Measurements from ENCODE around the gene AKAP3. TPM values are rescaled to one million over a fixed set of nuclear protein-coding genes. Genes with fewer than 3 reads are reported as not detected.

The AKAP3 gene
- total RNA-seq, 4 donors from 2014 or later = 0.47 to 4.8 (median 2.1) TPM

DNA sequence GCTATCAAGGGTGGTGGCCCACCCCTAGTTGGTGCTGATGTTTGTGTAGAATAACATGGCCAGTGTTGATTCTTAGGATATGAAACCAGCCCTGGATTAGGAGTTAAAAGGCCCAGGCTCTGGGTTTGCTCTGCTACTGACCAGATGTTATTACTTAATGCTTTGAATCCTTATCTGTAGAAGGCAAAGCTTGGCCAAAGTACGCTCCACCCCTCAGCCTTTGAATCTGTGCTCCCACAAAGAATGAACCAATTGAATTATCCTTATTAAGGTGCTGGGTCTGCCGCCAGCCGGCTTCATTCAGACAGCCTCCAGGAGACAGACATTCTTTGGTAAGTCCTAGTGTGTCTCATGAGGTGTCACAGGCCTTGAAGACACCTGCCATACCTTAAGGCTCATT is 41.8 kb downstream of the AKAP3 start:
- TF ChIP-seq, protein P1, sequence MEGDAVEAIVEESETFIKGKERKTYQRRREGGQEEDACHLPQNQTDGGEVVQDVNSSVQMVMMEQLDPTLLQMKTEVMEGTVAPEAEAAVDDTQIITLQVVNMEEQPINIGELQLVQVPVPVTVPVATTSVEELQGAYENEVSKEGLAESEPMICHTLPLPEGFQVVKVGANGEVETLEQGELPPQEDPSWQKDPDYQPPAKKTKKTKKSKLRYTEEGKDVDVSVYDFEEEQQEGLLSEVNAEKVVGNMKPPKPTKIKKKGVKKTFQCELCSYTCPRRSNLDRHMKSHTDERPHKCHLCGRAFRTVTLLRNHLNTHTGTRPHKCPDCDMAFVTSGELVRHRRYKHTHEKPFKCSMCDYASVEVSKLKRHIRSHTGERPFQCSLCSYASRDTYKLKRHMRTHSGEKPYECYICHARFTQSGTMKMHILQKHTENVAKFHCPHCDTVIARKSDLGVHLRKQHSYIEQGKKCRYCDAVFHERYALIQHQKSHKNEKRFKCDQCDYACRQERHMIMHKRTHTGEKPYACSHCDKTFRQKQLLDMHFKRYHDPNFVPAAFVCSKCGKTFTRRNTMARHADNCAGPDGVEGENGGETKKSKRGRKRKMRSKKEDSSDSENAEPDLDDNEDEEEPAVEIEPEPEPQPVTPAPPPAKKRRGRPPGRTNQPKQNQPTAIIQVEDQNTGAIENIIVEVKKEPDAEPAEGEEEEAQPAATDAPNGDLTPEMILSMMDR (IDR thresholded peaks at IDR 0.05) = no peak
- DNase-seq (ENCODE audit: low spot score) = no peak
- no peak for ATAC-seq (ENCODE audit: low FRiP score)

DNA sequence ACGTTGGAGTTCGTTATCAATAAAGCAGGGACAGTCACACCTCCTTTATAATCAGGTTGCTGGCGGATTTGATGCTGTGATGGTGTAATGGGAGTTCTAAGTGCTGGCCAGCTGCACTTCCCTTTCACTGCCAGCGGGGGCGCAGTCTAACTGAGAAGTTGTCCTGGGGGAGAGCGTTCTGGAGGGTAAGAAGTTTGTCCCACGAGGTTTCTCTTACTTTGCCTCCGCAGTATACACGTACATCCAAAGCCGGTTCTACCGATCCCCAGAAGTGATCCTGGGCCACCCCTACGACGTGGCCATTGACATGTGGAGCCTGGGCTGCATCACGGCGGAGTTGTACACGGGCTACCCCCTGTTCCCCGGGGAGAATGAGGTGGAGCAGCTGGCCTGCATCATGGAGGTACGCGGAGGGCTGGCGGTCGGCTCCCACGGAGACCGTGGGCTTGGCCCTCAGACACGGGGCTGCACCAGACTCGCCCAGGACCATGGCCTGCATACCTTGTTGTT is 44.1 kb downstream of the AKAP3 start:
- DNase-seq (ENCODE audit: low spot score) (peak; percentile 46), ATAC-seq (ENCODE audit: low FRiP score) (peak; percentile 95)
- TF ChIP-seq, protein P1 (IDR thresholded peaks at IDR 0.05) = peak in 2 of 3 donors; percentile 71 to 87

DNA sequence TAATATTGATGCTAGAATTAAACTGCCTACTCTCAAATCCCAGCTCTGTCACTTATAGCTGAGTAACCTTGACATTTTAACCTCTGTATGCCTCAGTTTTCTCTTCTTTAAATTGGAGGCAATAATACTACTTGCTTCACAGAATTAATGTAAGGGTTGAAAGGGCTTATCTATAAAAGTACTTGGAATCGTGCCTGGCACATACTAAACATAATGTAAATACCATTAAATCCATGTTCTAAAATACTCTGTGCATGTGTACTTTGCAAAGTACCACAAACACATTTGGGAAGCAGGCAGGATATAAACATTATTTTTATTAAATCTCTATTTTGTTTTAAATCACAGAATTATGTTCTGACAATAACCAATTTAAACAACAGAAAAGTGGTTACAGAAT is 44.9 kb downstream of the AKAP3 start:
- TF ChIP-seq, protein P1 (IDR thresholded peaks at IDR 0.05) = no peak
- ATAC-seq (ENCODE audit: low FRiP score) (no peak), DNase-seq (ENCODE audit: low spot score) (no peak)

DNA sequence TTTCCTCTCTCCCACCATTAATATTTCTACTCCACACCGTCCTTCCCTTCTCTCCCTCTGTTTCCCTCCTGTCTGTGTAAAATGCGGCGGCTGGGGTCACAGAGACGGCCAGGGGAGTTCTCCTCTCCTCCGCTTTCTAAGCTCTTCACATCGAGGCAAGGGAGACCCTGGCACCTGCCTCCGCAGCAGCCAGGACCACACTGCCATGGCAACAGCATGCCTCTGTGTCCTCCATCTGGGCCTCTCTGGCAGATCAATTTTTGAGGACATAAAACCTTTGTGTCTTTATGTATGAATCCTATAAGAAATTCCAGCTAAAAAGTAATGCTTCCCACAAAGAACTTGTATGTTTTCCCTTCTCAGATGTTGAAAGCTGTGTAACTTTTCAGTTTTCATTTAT is 45.4 kb downstream of the AKAP3 start:
- ATAC-seq (ENCODE audit: low FRiP score) (no peak), DNase-seq (ENCODE audit: low spot score) (no peak)
- TF ChIP-seq, protein P1 (IDR thresholded peaks at IDR 0.05) = no peak

DNA sequence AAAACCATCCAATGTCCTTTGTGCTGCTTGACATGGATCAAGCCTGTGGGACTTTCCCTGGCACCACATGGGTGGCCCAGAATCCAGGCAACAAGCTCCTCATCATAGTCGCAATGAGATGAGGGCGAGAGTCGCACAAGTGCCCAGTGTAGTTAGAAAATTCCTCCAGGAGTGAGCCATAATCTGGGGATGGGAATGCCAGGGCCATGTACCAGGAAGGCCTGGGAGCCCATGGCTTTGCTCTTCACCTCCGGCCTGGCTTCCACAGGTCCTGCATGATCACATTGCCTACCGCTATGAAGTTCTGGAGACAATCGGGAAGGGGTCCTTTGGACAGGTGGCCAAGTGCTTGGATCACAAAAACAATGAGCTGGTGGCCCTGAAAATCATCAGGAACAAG is 53.0 kb downstream of the AKAP3 start:
- TF ChIP-seq, protein P1 (IDR thresholded peaks at IDR 0.05) = no peak
- ATAC-seq (ENCODE audit: low FRiP score) (no peak), DNase-seq (ENCODE audit: low spot score) (no peak)

DNA sequence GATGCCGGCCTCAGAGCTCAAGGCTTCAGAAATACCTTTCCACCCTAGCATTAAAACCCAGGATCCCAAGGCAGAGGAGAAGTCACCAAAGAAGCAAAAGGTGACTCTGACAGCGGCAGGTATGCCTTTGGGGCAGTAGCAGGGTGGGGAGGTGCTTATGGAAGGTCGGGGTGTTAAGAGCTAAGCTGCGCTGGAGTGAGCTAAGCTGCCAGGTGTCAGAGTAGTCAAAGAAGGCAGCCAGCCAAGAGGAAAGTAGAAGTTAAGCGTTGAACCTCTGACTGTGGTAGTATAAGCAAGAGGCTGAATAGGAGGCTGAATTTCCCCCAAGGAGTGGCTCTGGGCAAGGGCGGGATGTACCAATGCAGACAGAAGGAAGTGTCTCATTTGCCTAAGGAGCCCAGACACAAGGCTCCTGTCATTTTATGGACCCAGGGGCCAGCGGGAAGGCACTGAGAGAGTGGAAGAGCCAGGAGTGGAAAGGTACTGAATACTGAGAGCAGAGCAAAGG is 57.6 kb downstream of the AKAP3 start:
- no peak for ATAC-seq (ENCODE audit: low FRiP score)
- TF ChIP-seq, protein P1 (IDR thresholded peaks at IDR 0.05) = no peak
- DNase-seq (ENCODE audit: low spot score) = no peak

DNA sequence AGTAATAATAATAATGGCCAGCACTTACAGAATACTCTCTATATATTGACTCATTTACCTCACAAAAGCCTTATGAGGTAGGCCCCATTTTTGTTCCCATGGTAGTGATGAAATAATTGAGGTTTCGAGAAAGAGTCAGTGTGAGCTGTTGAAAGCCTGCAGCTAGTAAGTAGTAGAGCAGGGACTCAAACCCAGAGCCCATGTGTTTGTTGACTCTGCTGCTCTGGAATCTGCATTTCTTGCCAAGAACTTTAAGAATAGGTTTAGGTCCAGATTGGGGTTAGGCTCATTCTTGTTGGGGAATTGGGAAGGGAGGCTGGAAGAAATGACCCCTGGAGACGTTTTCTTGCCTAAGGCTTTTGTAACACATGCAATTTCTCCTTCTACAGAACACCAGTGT is 58.9 kb downstream of the AKAP3 start:
- TF ChIP-seq, protein P1 (IDR thresholded peaks at IDR 0.05) = no peak
- ATAC-seq (ENCODE audit: low FRiP score) (no peak), DNase-seq (ENCODE audit: low spot score) (no peak)
